Effector memory CD8-positive, alpha-beta T cell (primary cell): ENCODE results near the gene YIPF1.
A peak's percentile ranks its signal among the peaks of the same experiment; 100 is the strongest.

Source experiments
- ATAC-seq: fragments of 150-1000 bp; cut with Tn5 transposase; replicated peaks from 2 replicates; pipeline ENCODE4 v1.10.0; 2021; ENCODE audit warnings: mild to moderate bottlenecking, moderate library complexity
- DNase-seq, 3 experiments: peaks; one replicate each; pipeline ENCODE4 v3.0.0; 2021
- H3K27ac Mint-ChIP-seq, 2 donors: one replicate each; pipeline ENCODE4 v1.8.0; 2022; ENCODE audit warnings: mild to moderate bottlenecking in 2 of 2, mixed read lengths in 2 of 2, moderate library complexity in 2 of 2
- H3K27me3 Mint-ChIP-seq, 2 donors: one replicate each; pipeline ENCODE4 v1.8.0; 2022; ENCODE audit warnings: mixed read lengths in 2 of 2
- H3K36me3 Mint-ChIP-seq: one replicate; pipeline ENCODE4 v1.8.0; 2022; ENCODE audit warnings: mild to moderate bottlenecking, moderate library complexity, mixed read lengths; ENCODE audit not compliant: insufficient read depth
- H3K4me1 Mint-ChIP-seq, 2 donors: one replicate each; pipeline ENCODE4 v1.8.0; 2022; ENCODE audit warnings: low read depth in 2 of 2, mixed read lengths in 2 of 2
- H3K4me3 Mint-ChIP-seq, 2 donors: one replicate each; pipeline ENCODE4 v1.8.0; 2022; ENCODE audit warnings: mild to moderate bottlenecking in 2 of 2, mixed read lengths in 2 of 2, moderate library complexity in 2 of 2
- H3K9me3 Mint-ChIP-seq, 2 donors: one replicate each; pipeline ENCODE4 v1.8.0; 2022; ENCODE audit warnings: mixed read lengths in 2 of 2

YIPF1 gene

DNA sequence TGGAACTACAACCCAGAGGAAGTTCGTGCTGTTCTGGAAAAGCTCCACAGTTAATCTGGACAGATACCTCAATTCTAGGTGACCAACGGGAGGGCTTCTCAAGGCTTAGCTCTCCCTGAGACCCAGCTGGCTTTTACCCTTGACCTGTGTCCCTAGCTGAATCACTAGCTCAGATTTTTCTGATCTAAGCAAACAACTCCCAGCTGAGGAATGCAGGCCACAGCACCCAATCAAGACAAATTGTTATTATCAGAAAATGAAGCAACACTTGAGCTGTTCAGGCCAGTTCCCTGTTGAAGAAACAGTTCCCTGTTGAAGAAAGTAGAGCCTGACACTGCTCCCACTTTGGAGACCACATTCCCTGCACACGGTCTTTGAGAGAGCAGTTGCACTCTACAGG is 20.3 kb upstream of the YIPF1 start:
- no peak for ATAC-seq
- Mint-ChIP-seq H3K9me3 (no peaks in the 10 kb centered on the region), H3K27ac (no peak overlapping the region), H3K4me1 (no peaks in the 10 kb centered on the region), H3K4me3 (no peak overlapping the region), H3K27me3 (no peaks in the 10 kb centered on the region), H3K36me3 (no peaks in the 10 kb centered on the region)
- no peak for DNase-seq

GRCh38 chr1:53906121-53906520 is 16.5 kb upstream of the YIPF1 start:
- no peaks in the 10 kb centered on the region for H3K4me1 Mint-ChIP-seq
- H3K36me3 Mint-ChIP-seq = no peaks in the 10 kb centered on the region
- no peak overlapping the region for H3K27ac Mint-ChIP-seq
- DNase-seq (no peak), ATAC-seq (no peak)
- H3K4me3 Mint-ChIP-seq = no peak overlapping the region
- H3K9me3 Mint-ChIP-seq = no peaks in the 10 kb centered on the region
- no peaks in the 10 kb centered on the region for H3K27me3 Mint-ChIP-seq

DNA sequence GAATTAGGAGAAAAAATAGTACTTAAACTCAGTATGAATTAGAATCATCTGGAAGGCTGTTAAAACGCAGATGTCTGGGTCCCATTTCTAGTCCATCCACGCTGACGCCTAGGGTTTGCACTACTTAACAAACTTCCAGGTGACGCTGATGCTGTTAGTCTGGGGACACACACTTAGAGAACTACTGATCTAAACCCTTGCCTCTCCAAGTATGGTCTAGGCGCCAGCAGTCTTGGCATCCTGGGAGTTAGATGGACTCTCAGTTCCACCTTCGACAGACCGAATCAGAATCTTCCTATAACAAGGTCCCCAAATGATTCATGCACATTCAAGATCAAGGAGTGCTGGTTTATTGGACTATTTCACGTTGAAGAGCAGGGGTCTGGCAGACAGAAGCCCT is 15.9 kb upstream of the YIPF1 start:
- Mint-ChIP-seq H3K27ac (no peak overlapping the region), H3K36me3 (no peaks in the 10 kb centered on the region), H3K4me3 (no peak overlapping the region), H3K4me1 (no peaks in the 10 kb centered on the region), H3K27me3 (no peaks in the 10 kb centered on the region), H3K9me3 (no peaks in the 10 kb centered on the region)
- no peak for ATAC-seq
- DNase-seq = no peak

GRCh38 chr1:53902235-53903138 is 12.9 kb upstream of the YIPF1 start:
- H3K27ac Mint-ChIP-seq = peak overlapping the region in 1 of 2 donors; percentile 22
- H3K9me3 Mint-ChIP-seq = no peaks in the 10 kb centered on the region

GRCh38 chr1:53899708-53900107 is 10.1 kb upstream of the YIPF1 start:
- Mint-ChIP-seq H3K27ac (no peak overlapping the region), H3K27me3 (peaks cover 0 to 7% of the 10 kb centered on the region in 2 donors), H3K4me3 (no peak overlapping the region), H3K36me3 (no peaks in the 10 kb centered on the region), H3K9me3 (no peaks in the 10 kb centered on the region), H3K4me1 (no peaks in the 10 kb centered on the region)
- ATAC-seq = no peak
- no peak for DNase-seq

More at GRCh38 chr1:53902235-53903138, 12.9 kb upstream of the YIPF1 start:
- no peak overlapping the region for H3K4me3 Mint-ChIP-seq
- H3K27me3 Mint-ChIP-seq = no peaks in the 10 kb centered on the region
- DNase-seq (no peak), ATAC-seq (no peak)
- no peaks in the 10 kb centered on the region for H3K36me3 Mint-ChIP-seq
- no peaks in the 10 kb centered on the region for H3K4me1 Mint-ChIP-seq

- H3K27me3 Mint-ChIP-seq = peaks cover 0 to 7% of the 10 kb centered on the region in 2 donors
- no peak overlapping the region for H3K27ac Mint-ChIP-seq
- H3K9me3 Mint-ChIP-seq = no peaks in the 10 kb centered on the region
- DNase-seq (no peak), ATAC-seq (no peak)
- no peaks in the 10 kb centered on the region for H3K4me1 Mint-ChIP-seq
- no peaks in the 10 kb centered on the region for H3K36me3 Mint-ChIP-seq
- no peak overlapping the region for H3K4me3 Mint-ChIP-seq
Observed at GRCh38 chr1:53899206-53899628, 9.6 kb upstream of the YIPF1 start.

DNA sequence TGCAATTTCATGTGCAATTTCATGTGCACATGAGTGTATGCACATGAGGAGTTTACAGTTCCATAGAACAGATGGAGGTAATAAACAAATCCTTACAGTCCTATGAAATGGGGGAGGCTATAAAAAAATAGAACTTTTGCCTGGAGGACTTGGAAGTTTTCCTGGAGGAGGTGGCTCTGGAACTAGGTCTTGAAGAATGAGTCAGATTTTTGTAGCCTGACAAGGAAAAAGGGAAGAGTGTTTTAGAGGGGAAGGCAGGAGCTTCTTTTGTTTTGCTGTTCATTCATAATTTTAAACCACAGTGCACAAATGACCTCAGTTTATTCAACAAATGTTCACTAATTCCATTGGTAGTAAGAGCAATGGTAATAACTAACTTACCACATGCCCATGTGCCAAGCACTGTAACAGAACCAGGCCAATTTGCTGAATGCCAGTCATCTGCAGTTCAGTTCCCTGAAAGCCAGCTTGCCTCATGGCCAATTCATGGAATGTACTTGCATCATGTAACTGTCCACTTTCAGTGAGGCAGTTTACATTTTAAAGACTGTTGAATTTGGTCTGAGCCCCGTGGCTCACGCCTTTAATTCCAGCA is 7.1 kb upstream of the YIPF1 start:
- ATAC-seq (no peak), DNase-seq (no peak)
- H3K9me3 Mint-ChIP-seq = no peaks in the 10 kb centered on the region
- no peak overlapping the region for H3K4me3 Mint-ChIP-seq
- peaks cover 0 to 7% of the 10 kb centered on the region in 2 donors for H3K27me3 Mint-ChIP-seq
- no peak overlapping the region for H3K27ac Mint-ChIP-seq
- no peaks in the 10 kb centered on the region for H3K36me3 Mint-ChIP-seq
- H3K4me1 Mint-ChIP-seq = no peaks in the 10 kb centered on the region

GRCh38 chr1:53895421-53895820 is 5.8 kb upstream of the YIPF1 start:
- ATAC-seq (no peak), DNase-seq (no peak)
- H3K9me3 Mint-ChIP-seq = no peaks in the 10 kb centered on the region
- H3K4me1 Mint-ChIP-seq = peaks cover 3 to 4% of the 10 kb centered on the region in 2 donors
- H3K27me3 Mint-ChIP-seq = peaks cover 0 to 7% of the 10 kb centered on the region in 2 donors
- no peak overlapping the region for H3K27ac Mint-ChIP-seq
- H3K36me3 Mint-ChIP-seq = no peaks in the 10 kb centered on the region
- no peak overlapping the region for H3K4me3 Mint-ChIP-seq

DNA sequence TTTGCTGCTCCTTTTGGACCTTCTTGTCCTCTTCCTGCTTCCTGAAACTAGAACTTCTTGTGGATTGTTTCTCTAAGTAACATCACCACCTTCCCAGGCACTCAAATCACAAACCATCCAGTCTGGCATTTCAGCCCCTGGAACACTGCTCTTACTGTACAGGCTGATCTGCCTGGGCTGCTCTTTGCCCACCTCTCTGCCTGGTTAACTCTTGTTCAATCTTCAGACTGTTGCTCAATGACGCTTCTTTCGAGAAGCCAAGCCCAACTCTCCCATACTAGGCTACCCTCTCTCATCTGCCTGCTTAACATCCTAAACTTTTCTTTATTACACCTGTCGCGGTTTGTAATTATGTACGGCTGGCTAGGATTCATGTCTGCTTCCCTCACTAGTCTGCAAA is 5.0 kb upstream of the YIPF1 start:
- Mint-ChIP-seq H3K4me1 (peaks cover 5 to 7% of the 10 kb centered on the region in 2 donors), H3K27ac (peak overlapping the region in 1 of 2 donors; percentile 3), H3K27me3 (peaks cover 0 to 7% of the 10 kb centered on the region in 2 donors), H3K36me3 (no peaks in the 10 kb centered on the region), H3K9me3 (no peaks in the 10 kb centered on the region), H3K4me3 (no peak overlapping the region)
- ATAC-seq (no peak), DNase-seq (no peak)

GRCh38 chr1:53893999-53894636 is 4.5 kb upstream of the YIPF1 start, which contains the start of gene DIO1:
Gene DIO1 (plus strand): TSS chr1:53894187. CDS start chr1:53894211, 24 bp downstream.
- Mint-ChIP-seq H3K4me3 (no peak within 1 kb of the TSS), H3K4me1 (peaks cover 8 to 10% of the 10 kb centered on the region in 2 donors), H3K27me3 (peaks cover 0 to 7% of the 10 kb centered on the region in 2 donors), H3K36me3 (peaks cover 3% of the 10 kb centered on the region), H3K27ac (peak within 1 kb of the TSS in 1 of 2 donors; percentile 3), H3K9me3 (no peaks in the 10 kb centered on the region)
- DNase-seq (no peak), ATAC-seq (no peak)

- no peak overlapping the region for H3K4me3 Mint-ChIP-seq
Observed at GRCh38 chr1:53892911-53893310, 3.3 kb upstream of the YIPF1 start.

GRCh38 chr1:53891678-53892077 is 2.1 kb upstream of the YIPF1 start:
- H3K4me1 Mint-ChIP-seq = peaks cover 21 to 22% of the 10 kb centered on the region in 2 donors
- H3K27me3 Mint-ChIP-seq = peaks cover 0 to 7% of the 10 kb centered on the region in 2 donors
- ATAC-seq (no peak), DNase-seq (no peak)
- H3K36me3 Mint-ChIP-seq = peaks cover 4% of the 10 kb centered on the region
- no peaks in the 10 kb centered on the region for H3K9me3 Mint-ChIP-seq
- H3K27ac Mint-ChIP-seq = no peak overlapping the region
- H3K4me3 Mint-ChIP-seq = no peak overlapping the region

More at GRCh38 chr1:53892911-53893310, 3.3 kb upstream of the YIPF1 start:
- H3K36me3 Mint-ChIP-seq = peaks cover 4% of the 10 kb centered on the region
- H3K9me3 Mint-ChIP-seq = no peaks in the 10 kb centered on the region
- H3K27ac Mint-ChIP-seq = no peak overlapping the region
- peaks cover 0 to 7% of the 10 kb centered on the region in 2 donors for H3K27me3 Mint-ChIP-seq
- H3K4me1 Mint-ChIP-seq = peaks cover 15 to 18% of the 10 kb centered on the region in 2 donors
- ATAC-seq = no peak
- no peak for DNase-seq

GRCh38 chr1:53891018-53891417 is 1.4 kb upstream of the YIPF1 start:
- Mint-ChIP-seq H3K9me3 (no peaks in the 10 kb centered on the region), H3K4me3 (peak overlapping the region in 1 of 2 donors; percentile 95), H3K27me3 (peaks cover 0 to 7% of the 10 kb centered on the region in 2 donors), H3K27ac (no peak overlapping the region), H3K4me1 (peaks cover 22 to 23% of the 10 kb centered on the region in 2 donors), H3K36me3 (peaks cover 4% of the 10 kb centered on the region)
- no peak for DNase-seq
- ATAC-seq = no peak
